Colonic mucosa (tissue), 4 donors: ENCODE data around the gene PARS2. TPM values are rescaled to one million over a fixed set of nuclear protein-coding genes. Genes with fewer than 3 reads are reported as not detected.

Experiments
- DNase-seq: peaks from one replicate; pipeline ENCODE4 v3.0.0-alpha.2; 2020
- H3K27ac ChIP-seq: fragments of 200-600 bp; one replicate; pipeline ENCODE4 v1.8.0; 2021
- H3K27me3 ChIP-seq: fragments of 200-600 bp; one replicate; pipeline ENCODE4 v1.8.0; 2021
- H3K36me3 ChIP-seq: fragments of 200-600 bp; one replicate; pipeline ENCODE4 v1.8.0; 2021
- H3K4me1 ChIP-seq: fragments of 200-600 bp; one replicate; pipeline ENCODE4 v1.8.0; 2021; ENCODE audit warnings: mild to moderate bottlenecking
- H3K4me3 ChIP-seq: fragments of 200-600 bp; one replicate; pipeline ENCODE4 v1.8.0; 2021
- H3K9ac ChIP-seq, 2 donors: one replicate each; pipeline ENCODE4 v1.7.0; 2013; ENCODE audit warnings: control low read depth in 2 of 2, low read depth in 2 of 2, low read length in 2 of 2
- H3K9me3 ChIP-seq: fragments of 200-600 bp; one replicate; pipeline ENCODE4 v1.8.0; 2021
- CTCF ChIP-seq: fragments of 200-600 bp; IDR thresholded peaks from one replicate; pipeline ENCODE4 v1.8.0; 2022; ENCODE audit warnings: antibody characterized with exemption, mild to moderate bottlenecking
- intact Hi-C: fragments of 100-400 bp; cut with DNase I; formaldehyde crosslinking; loops from one replicate; pipeline ENCODE4 v1.14.1; 2022
- total RNA-seq, 2 donors: library from RNA; stranded (reverse); fragmentation: NEBNext Ultra II Directional in 1 of 2; extraction: Animal tissue kit (Norgen Biotek cat#: 25700) in 1 of 2; gene quantifications; one replicate each; pipeline ENCODE4 v1.2.1, GENCODE V29; 2021
- donor health status: healthy.
- donor health status: DM: no; HTN: no; CAD: no.
- donor health status: DM: no; HTN: no; CAD: no.

PARS2 gene
- total RNA-seq, 2 donors from 2014 or later: 11.1 to 11.2 TPM

GRCh38 chr1:54786778-54787177, 22.5 kb upstream of the PARS2 start:
- no peaks in the 10 kb centered on the region for H3K36me3 ChIP-seq
- DNase-seq: no peak

GRCh38 chr1:54784066-54784465, 19.7 kb upstream of the PARS2 start:
- Histone ChIP-seq H3K9me3 (no peaks in the 10 kb centered on the region), H3K4me1 (no peaks in the 10 kb centered on the region), H3K27me3 (no peaks in the 10 kb centered on the region), H3K36me3 (no peaks in the 10 kb centered on the region), H3K4me3 (no peak overlapping the region), H3K27ac (no peak overlapping the region), H3K9ac (no peak overlapping the region)
- no peak for DNase-seq
- intact Hi-C loops: no loop called here
- no peak for TF ChIP-seq CTCF

More at GRCh38 chr1:54786778-54787177, 22.5 kb upstream of the PARS2 start:
- H3K4me1 ChIP-seq: no peaks in the 10 kb centered on the region
- H3K9ac ChIP-seq: no peak overlapping the region
- intact Hi-C loops: no loop called here
- no peak overlapping the region for H3K27ac ChIP-seq
- H3K4me3 ChIP-seq: no peak overlapping the region
- TF ChIP-seq CTCF: no peak
- no peaks in the 10 kb centered on the region for H3K27me3 ChIP-seq
- no peaks in the 10 kb centered on the region for H3K9me3 ChIP-seq

- intact Hi-C loops: no loop called here
- no peaks in the 10 kb centered on the region for H3K36me3 ChIP-seq
- no peak for TF ChIP-seq CTCF
Measured at GRCh38 chr1:54782588-54782987, 18.3 kb upstream of the PARS2 start.

GRCh38 chr1:54782156-54782555, 17.8 kb upstream of the PARS2 start:
- no peak for DNase-seq

More at GRCh38 chr1:54782588-54782987, 18.3 kb upstream of the PARS2 start:
- no peak overlapping the region for H3K4me3 ChIP-seq
- H3K4me1 ChIP-seq: no peaks in the 10 kb centered on the region
- no peaks in the 10 kb centered on the region for H3K9me3 ChIP-seq
- no peak for DNase-seq
- H3K27ac ChIP-seq: no peak overlapping the region
- H3K27me3 ChIP-seq: no peaks in the 10 kb centered on the region
- no peak overlapping the region for H3K9ac ChIP-seq

GRCh38 chr1:54781023-54781723, 16.9 kb upstream of the PARS2 start:
- intact Hi-C loops: no loop called here
- no peak for TF ChIP-seq CTCF
- DNase-seq: no peak
- Histone ChIP-seq H3K4me3 (no peak overlapping the region), H3K4me1 (peaks cover 6% of the 10 kb centered on the region), H3K36me3 (no peaks in the 10 kb centered on the region), H3K9ac (no peak overlapping the region), H3K27me3 (no peaks in the 10 kb centered on the region), H3K9me3 (no peaks in the 10 kb centered on the region), H3K27ac (no peak overlapping the region)

More at GRCh38 chr1:54782156-54782555, 17.8 kb upstream of the PARS2 start:
- Histone ChIP-seq H3K9me3 (no peaks in the 10 kb centered on the region), H3K27me3 (no peaks in the 10 kb centered on the region), H3K36me3 (no peaks in the 10 kb centered on the region), H3K4me3 (no peak overlapping the region), H3K9ac (no peak overlapping the region), H3K4me1 (no peaks in the 10 kb centered on the region), H3K27ac (no peak overlapping the region)
- intact Hi-C loops: no loop called here
- no peak for TF ChIP-seq CTCF
